CD4-positive, alpha-beta T cell (primary cell): ENCODE data around the gene TBC1D9B. TPM values are rescaled to one million over a fixed set of nuclear protein-coding genes. Genes with fewer than 3 reads are reported as not detected.

Experiments
- ATAC-seq: fragments of 200-7000 bp; cut with Tn5 transposase; one replicate; pipeline ENCODE4 v1.10.0; 2022; ENCODE audit warnings: mild to moderate bottlenecking; ENCODE audit not compliant: poor library complexity
- CTCF ChIA-PET: fragments of 350-600 bp; sonication (Branson Sonifier 250); formaldehyde crosslinking; loops from one replicate; lab custom pipeline; 2021; ENCODE audit warnings: antibody characterized with exemption, inconsistent platforms; lab: Charles Lee
- POLR2A ChIA-PET: fragments of 350-600 bp; sonication (Branson Sonifier 250); formaldehyde crosslinking; loops from one replicate; lab custom pipeline; 2021; ENCODE audit warnings: antibody characterized with exemption, inconsistent platforms; lab: Charles Lee
- DNase-seq, 14 experiments: peaks; one replicate each; pipeline ENCODE4 v3.0.0-alpha.2; 2013 to 2020; ENCODE audit warnings: mixed read lengths in 2 of 14
- H3K27ac ChIP-seq, 2 donors: one replicate each; pipeline versions ENCODE4 v1.5.1 to v1.7.0; 2013; ENCODE audit warnings: low read length in 2 of 2, low read depth in 1 of 2, mild to moderate bottlenecking in 1 of 2
- H3K27me3 ChIP-seq, 2 experiments: 1 replicate in 1 of 2; 2 replicates in 1 of 2; pipeline versions ENCODE4 v1.6.1 to v1.7.0; 2013; ENCODE audit warnings: low read length in 2 of 2, control low read depth in 1 of 2, mild to moderate bottlenecking in 1 of 2, moderate library complexity in 1 of 2; ENCODE audit not compliant: insufficient read depth in 2 of 2, control insufficient read depth in 1 of 2
- H3K36me3 ChIP-seq: one replicate; pipeline ENCODE4 v1.6.1; 2013; ENCODE audit warnings: low read length, control low read depth; ENCODE audit not compliant: insufficient read depth
- H3K4me1 ChIP-seq: one replicate; pipeline ENCODE4 v1.6.1; 2013; ENCODE audit warnings: low read length, control low read depth; ENCODE audit not compliant: insufficient read depth
- H3K4me3 ChIP-seq: one replicate; pipeline ENCODE4 v1.5.1; 2013; ENCODE audit warnings: mild to moderate bottlenecking, low read length, moderate library complexity
- H3K9me3 ChIP-seq, 2 experiments: 1 replicate in 1 of 2; 2 replicates in 1 of 2; pipeline versions ENCODE4 v1.6.1 to v1.7.0; 2013; ENCODE audit warnings: low read length in 2 of 2, mild to moderate bottlenecking in 2 of 2, control low read depth in 1 of 2, moderate library complexity in 1 of 2; ENCODE audit not compliant: control insufficient read depth in 1 of 2, insufficient read depth in 1 of 2
- H3K27ac Mint-ChIP-seq: one replicate; pipeline ENCODE4 v1.8.0; 2020; ENCODE audit warnings: mixed read lengths
- H3K27me3 Mint-ChIP-seq: one replicate; pipeline ENCODE4 v1.8.0; 2021; ENCODE audit warnings: mixed read lengths
- H3K36me3 Mint-ChIP-seq: one replicate; pipeline ENCODE4 v1.8.0; 2021; ENCODE audit warnings: low read depth, mixed read lengths
- H3K4me1 Mint-ChIP-seq: one replicate; pipeline ENCODE4 v1.8.0; 2021; ENCODE audit warnings: low read depth, mixed read lengths
- H3K4me3 Mint-ChIP-seq: one replicate; pipeline ENCODE4 v1.8.0; 2020; ENCODE audit warnings: mild to moderate bottlenecking, mixed read lengths
- H3K9me3 Mint-ChIP-seq: one replicate; pipeline ENCODE4 v1.8.0; 2020; ENCODE audit warnings: mixed read lengths
- CTCF ChIP-seq: fragments of 200-600 bp; IDR thresholded peaks from one replicate; pipeline ENCODE4 v1.8.0; 2022; ENCODE audit warnings: antibody characterized with exemption, mild to moderate bottlenecking
- intact Hi-C, 2 experiments: fragments of 100-400 bp; cut with DNase I in 1 of 2; cut with micrococcal nuclease in 1 of 2; formaldehyde crosslinking; loops; one replicate each; pipeline versions ENCODE4 v1.15.1 to v1.9.0; 2023 to 2025; cut with DNase I, micrococcal nuclease
- total RNA-seq, 174 experiments: library from RNA in 2 of 174; stranded (reverse) in 2 of 174; gene quantifications; one replicate each; pipeline ENCODE4 v1.2.3 and lab custom pipeline; 2021 to 2026

The TBC1D9B gene
- total RNA-seq, 2 experiments from 2014 or later: 67.5 to 71.8 TPM

DNA sequence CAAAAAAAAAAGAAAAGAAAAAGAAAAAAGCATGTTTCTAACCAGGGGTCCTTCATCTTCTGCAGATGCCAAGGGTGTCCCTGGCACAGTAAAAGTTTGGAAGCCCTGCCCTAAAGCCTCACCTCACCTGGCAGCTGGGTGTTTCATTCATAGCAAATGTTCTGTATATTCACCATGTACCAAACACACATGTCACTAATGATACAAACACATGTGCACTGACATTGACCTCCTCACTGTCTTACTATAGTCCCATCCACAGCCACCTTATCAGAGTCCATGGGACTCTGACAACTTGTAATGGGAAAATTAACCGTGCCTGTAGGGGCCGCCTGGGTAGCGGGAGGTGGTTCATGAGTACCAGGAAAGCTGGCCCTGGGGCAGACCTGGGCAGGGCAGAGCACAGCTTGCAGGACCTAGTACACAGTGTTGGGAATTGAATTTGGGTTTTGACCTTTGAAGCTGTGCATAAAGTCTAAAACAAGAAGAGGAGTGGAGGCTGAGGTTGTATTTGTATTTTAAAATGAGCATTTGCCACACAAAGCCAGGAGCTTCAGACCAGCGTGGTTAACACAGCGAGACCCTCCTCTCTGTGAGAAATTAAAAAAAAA lies 94.6 kb downstream of the TBC1D9B start:
- peaks cover 14% of the 10 kb centered on the region for H3K4me1 Mint-ChIP-seq
- DNase-seq: no peak
- no peak for TF ChIP-seq CTCF
- Histone ChIP-seq H3K9me3 (no peaks in the 10 kb centered on the region), H3K36me3 (peaks cover 13% of the 10 kb centered on the region), H3K4me1 (peaks cover 18% of the 10 kb centered on the region), H3K4me3 (no peak overlapping the region), H3K27me3 (peaks cover 0 to 4% of the 10 kb centered on the region in 2 experiments), H3K27ac (no peak overlapping the region)
- H3K9me3 Mint-ChIP-seq: no peaks in the 10 kb centered on the region
- H3K27me3 Mint-ChIP-seq: peaks cover 5% of the 10 kb centered on the region
- no peak overlapping the region for H3K27ac Mint-ChIP-seq
- no peak overlapping the region for H3K4me3 Mint-ChIP-seq
- ChIA-PET CTCF (no interaction called here), POLR2A (no interaction called here)
- no peak for ATAC-seq
- peaks cover 15% of the 10 kb centered on the region for H3K36me3 Mint-ChIP-seq
- intact Hi-C loops: no loop called here

DNA sequence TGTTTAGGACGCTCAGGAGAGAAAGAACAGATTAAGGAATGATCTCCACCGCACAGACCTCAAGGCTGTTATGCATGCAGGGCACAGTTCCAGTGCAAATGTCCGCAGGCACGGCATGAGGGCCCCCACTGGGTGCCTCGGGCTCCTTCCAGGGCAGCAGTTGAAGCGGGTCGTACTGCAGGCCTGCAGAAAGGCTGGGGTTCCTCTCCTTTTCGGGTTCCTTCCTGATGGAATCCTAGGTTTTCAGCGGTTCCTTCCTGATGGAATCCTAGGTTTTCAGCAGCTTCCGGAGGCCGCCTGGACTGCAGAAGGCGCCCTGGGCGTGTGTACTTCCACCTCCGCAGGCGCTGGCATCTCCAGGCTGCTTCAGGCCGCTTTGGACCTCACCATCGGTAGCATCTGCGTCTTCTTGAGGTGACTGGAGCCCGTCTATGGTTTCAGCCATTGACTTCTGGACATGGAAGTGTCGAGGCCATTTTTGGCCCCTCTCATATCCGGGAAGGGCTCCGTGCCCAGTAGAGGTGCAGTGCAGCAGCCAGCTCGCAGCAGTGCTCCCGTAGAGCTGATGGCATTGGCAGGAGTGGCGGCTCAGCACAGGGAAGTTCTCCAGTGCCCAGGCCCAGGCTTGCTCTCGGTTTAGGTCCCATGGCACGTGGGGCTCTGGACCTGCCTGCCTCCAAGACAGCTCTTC lies 95.4 kb downstream of the TBC1D9B start:
- CTCF ChIA-PET: interaction anchor here (2.1 kb wide), 1 partner anchor 10 kb away, joined by 11 read pairs; no protein-coding TSS in a partner anchor

More for the DNA sequence above, 95.4 kb downstream of the TBC1D9B start:
- peaks cover 13% of the 10 kb centered on the region for H3K36me3 ChIP-seq
- peak in 1 of 14 experiments; percentile 12 for DNase-seq
- H3K27me3 Mint-ChIP-seq: peaks cover 5% of the 10 kb centered on the region
- no peaks in the 10 kb centered on the region for H3K9me3 ChIP-seq
- no peak overlapping the region for H3K4me3 Mint-ChIP-seq
- H3K36me3 Mint-ChIP-seq: peaks cover 15% of the 10 kb centered on the region
- no peak overlapping the region for H3K27ac Mint-ChIP-seq
- H3K9me3 Mint-ChIP-seq: no peaks in the 10 kb centered on the region
- no peak overlapping the region for H3K4me3 ChIP-seq
- POLR2A ChIA-PET: no interaction called here
- ATAC-seq: no peak
- peaks cover 0 to 3% of the 10 kb centered on the region in 2 experiments for H3K27me3 ChIP-seq
- no peak overlapping the region for H3K27ac ChIP-seq
- TF ChIP-seq CTCF: no peak
- peaks cover 20% of the 10 kb centered on the region for H3K4me1 ChIP-seq
- intact Hi-C loops: no loop called here
- H3K4me1 Mint-ChIP-seq: peaks cover 6% of the 10 kb centered on the region

Other genes starting within 250 kb of the TBC1D9B start
- gene CBY3, start 226.9 kb downstream of the TBC1D9B start, total RNA-seq: under 1 TPM; 0.36 to 0.64 TPM
- gene CANX, start 208.9 kb downstream of the TBC1D9B start, total RNA-seq: 100 to 1,000 TPM; 150 to 152 TPM
- 10 to 100 TPM; 21.8 to 22.2 TPM for gene MAML1, start 175.1 kb downstream of the TBC1D9B start, total RNA-seq
- 1 to 10 TPM; 3.6 to 4.2 TPM for gene LTC4S, start 113.9 kb downstream of the TBC1D9B start, total RNA-seq
- 100 to 1,000 TPM; 141 to 145 TPM for gene MGAT4B, start 101.0 kb downstream of the TBC1D9B start, total RNA-seq
- gene SQSTM1, start 87.0 kb downstream of the TBC1D9B start, total RNA-seq: 100 to 1,000 TPM; 260 to 267 TPM
- gene MRNIP, start 49.1 kb downstream of the TBC1D9B start, total RNA-seq: 10 to 100 TPM; 31.8 to 32.8 TPM
- gene RNF130, start 163.9 kb upstream of the TBC1D9B start, total RNA-seq: 10 to 100 TPM; 18.2 to 19.1 TPM